CD4-positive, alpha-beta T cell treated with Interleukin-10 for 1 hour (primary cell): ENCODE data around the gene PLA2G2D.

Experiments used
- DNase-seq: peaks from one replicate; pipeline ENCODE4 v3.0.0-alpha.2; 2020

The PLA2G2D gene

GRCh38 chr1:20119347-20119746 is at the start of gene PLA2G2D:
PLA2G2D (minus strand) TSS chr1:20119536; CDS start chr1:20119498, 38 bp downstream.
- DNase-seq = no peak

DNA sequence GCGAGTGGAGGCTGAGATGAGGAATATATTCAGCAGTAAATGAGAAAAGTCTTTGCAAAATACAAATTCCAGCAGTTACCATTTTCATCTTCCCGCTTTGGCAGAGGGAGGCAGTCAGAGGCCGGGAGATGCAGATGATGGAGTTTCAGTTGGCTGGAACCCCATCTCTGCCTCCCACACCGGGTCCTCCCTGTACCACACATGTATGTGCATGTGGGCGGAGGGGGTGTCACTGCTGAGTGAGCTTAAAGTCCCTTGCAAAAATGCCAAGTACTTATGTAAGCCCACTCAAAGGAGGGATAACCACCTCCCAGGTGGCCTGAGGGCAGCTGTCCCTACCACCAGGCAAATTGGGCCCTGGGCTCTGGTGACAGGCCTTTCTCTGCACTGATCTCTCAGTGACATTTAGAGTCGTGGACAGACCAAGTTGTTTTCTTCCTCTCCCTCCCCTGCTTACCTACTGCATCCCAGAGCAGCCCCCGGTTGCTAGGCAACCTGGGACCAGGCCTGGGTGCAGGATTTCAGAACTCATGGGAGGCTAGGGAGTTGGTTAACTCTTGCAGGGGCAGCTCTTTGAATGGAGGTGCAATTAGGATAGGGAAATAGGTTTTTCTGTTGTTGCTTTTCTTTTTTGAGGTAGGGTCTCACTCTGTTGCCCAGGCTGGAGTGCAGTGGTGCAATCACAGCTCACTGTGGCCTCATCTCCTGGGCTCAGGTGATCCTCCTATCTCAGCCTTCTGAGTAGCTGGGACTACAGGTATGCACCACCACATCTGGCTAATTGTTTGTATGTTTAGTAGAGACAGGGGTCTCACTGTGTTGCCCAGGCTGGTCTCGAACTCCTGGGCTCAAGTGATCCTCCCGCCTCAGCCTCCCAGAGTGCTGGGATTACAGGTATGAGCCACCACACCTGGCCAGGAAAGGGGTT is 49.5 kb upstream of the PLA2G2D start:
- no peak for DNase-seq

DNA sequence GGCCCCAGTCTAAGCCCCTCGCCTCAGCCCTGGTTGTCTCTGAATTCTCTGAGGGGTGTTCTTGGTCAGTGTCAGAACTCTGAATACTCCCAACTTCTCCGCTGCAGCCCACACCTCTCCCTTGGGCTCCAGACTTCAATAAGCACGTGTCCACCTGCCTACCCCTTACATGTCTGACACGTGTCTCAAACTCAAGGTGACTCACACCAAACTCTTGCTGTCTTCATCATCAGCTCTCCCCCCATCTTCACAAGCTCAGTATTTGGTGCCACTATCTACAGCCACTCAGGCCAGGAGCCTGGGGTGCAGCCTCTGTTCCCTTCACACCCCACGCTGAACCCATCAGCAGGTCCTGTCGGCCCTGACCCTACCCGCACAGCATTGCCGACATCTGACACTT is 47.8 kb upstream of the PLA2G2D start:
- DNase-seq = no peak

DNA sequence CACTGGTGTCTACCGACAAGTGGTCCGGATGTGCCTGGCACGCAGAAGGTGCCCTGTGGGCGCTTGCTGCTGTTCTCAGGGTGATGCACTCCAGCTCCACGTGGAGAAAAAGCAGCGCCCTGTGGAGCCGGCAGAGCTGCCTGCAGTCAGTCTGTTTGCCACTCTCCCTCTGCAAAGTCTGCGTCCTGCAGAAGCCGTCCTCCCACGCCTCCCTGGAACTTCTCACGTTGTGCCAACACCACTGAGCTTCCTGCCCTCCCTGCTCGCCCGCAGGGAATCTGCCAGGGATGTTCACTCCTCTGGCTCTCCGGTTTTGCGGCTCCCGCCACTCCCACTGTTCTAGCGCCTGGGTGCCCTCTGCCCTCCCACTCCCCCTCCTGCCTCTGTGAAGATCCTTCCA is 46.7 kb upstream of the PLA2G2D start:
- DNase-seq = no peak

DNA sequence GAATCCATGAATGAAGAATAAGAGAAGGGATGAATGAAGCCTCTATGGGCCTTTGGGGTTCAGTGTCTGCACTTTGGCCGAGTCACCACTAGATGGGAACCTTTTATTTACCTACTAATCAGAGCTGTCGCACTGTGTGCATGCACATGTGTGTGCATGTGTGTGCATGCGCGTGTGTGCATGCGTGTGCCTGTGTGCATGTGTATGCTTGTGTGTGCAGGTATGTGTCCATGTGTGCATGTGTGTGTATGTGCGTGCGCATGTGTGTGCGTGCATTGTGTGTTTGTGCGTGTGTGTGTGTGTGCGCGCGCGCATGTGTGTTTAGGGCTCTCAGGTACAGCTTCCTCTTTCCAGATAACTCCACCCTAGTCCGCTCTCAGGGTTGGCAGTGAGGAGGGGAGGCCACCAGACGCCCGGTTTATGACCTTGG is 46.2 kb upstream of the PLA2G2D start:
- no peak for DNase-seq

DNA sequence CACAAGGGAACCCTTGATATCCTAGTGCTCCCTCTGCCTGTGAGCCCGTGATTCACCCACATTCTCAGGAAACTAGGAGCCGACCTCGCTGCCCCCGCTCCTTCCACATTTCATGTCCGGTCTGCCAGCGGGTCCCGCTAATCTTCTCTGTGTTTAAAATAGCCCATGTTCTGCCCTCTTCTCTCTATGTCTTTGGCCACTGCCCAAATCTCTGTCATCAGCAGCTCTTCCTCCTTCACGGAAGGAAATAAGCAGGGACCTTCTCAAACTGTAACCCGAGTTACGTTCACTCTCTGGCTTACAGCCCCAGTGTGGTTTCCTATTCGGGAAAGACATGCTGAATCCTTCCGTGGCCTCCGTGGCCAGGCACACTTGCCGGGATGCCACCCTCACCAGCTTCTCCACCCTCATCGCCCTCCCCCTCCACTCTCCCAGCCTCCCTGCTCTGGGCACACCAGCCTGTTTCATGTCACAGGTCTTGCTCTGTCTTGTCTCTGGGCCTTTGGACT is 45.4 kb upstream of the PLA2G2D start:
- DNase-seq = no peak

DNA sequence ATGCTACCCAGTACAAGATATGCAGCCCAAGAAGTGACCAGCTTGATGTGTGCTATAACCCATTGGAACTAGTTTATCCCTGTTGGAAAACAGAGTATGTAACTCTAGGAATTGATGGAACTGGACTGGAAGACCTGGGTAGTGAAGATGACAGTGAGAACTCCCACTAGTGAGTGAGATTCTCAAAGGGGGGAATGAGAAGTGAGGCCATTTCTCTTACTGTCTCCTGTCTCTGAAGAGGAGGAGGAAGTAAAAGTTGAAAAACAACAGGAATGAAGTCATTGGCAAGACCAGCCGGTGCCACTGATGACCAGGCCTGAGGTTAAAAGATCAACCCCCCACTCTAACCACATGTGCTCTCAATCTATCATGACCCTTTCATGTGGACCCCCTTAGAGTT is 40.7 kb upstream of the PLA2G2D start:
- no peak for DNase-seq

DNA sequence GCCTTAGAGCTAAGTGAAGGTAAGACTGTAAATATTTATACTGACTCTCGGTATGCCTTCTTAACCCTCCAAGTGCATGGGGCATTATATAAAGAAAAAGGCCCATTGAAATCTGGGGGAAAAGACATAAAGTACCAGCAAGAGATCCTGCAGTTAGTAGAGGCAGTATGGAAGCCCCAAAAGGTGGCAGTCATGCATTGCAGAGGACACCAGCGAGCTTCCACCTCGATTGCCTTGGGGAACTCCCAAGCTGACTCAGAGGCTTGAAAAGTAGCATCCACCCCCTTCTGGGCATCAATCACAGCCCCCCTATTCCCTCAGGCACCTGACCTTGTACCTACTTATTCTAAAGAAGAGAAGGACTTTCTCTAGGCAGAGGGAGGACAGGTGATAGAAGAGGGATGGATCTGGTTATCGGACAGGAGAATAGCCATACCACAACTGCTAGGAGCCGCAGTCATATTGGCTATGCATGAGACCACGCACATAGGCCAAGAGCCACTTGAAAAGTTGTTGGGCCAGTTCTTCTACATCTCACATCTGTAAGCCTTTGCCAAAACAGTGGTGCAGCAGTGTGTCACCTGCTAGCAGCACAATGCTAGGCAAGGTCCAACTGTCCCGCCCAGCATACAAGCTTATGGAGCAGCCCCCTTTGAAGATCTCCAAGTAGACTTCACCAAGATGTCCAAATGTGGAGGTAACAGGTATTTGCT is 39.2 kb upstream of the PLA2G2D start:
- DNase-seq = no peak

GRCh38 chr1:20154301-20154831 is 35.0 kb upstream of the PLA2G2D start:
- DNase-seq = no peak

GRCh38 chr1:20153000-20153418 is 33.7 kb upstream of the PLA2G2D start:
- no peak for DNase-seq

DNA sequence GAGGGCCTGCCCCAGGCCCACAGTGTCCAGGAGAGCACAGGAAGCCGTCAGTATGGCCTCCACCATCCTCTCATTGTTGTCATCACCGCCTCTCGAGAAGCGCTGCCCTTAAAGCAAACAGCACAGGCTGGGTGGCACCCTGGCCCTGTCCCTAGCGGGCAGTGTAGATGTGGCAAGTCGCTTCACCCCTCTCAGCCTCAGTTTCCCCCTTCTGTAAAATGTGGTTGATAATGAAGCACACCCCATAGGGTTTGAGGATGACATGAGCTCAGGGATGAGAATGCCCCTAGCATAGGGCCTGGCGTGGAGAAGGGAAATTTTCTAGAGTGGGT is 33.2 kb upstream of the PLA2G2D start:
- no peak for DNase-seq

- peak; percentile 79 for DNase-seq
These were observed 32.7 kb upstream of the PLA2G2D start for GRCh38 chr1:20151906-20152598.

GRCh38 chr1:20150969-20151368 is 31.6 kb upstream of the PLA2G2D start:
- DNase-seq = no peak

- no peak for DNase-seq
These were observed 31.0 kb upstream of the PLA2G2D start for GRCh38 chr1:20150326-20150705.

- no peak for DNase-seq
These were observed 30.4 kb upstream of the PLA2G2D start for GRCh38 chr1:20149601-20150325.

GRCh38 chr1:20148571-20149500 is 29.5 kb upstream of the PLA2G2D start:
- DNase-seq = no peak

DNA sequence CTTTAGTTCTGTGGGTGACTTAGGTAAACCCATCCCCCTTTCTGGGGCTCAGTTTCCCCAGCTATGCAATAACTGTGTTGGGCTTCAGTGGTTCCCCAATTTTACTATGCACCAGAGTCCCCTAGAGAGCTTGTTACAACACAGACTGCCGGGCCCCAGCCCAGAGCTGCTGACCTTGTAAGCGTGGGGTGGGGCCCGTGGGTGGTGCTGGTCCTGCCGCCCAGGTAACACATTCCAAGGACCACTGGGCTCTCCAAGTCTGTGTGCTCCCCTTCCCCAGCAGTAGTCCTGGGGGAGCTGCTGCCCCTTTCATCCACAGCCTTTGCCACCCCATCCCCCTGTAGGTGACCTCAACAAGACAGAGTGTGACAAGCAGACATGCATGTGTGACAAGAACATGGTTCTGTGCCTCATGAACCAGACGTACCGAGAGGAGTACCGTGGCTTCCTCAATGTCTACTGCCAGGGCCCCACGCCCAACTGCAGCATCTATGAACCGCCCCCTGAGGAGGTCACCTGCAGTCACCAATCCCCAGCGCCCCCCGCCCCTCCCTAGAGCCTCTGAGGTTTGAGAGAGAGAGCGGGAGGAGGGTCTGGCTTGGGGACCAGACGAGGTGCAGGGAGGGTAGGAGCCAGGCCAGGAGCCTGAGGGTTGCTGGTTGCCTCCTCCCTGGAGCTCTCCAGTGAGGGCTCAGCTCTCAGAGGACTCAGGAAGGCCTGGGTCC is 28.7 kb upstream of the PLA2G2D start:
- DNase-seq = no peak

GRCh38 chr1:20143734-20144565 is 24.6 kb upstream of the PLA2G2D start:
- no peak for DNase-seq

DNA sequence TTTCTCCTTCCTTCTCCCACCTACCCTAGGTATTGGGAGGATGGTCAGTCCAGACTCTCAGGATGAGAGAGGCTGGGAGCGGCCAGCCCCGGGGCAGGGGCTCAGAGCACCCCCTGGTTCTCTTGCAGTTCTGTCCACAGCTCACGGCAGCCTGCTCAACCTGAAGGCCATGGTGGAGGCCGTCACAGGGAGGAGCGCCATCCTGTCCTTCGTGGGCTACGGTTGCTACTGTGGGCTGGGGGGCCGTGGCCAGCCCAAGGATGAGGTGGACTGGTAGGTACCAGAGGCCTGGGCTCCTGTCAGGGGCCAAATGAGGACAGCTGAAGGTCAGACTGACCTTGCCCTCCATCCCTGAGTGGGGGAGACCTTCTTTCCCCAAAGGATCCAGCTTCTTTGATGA is 24.0 kb upstream of the PLA2G2D start:
- DNase-seq = no peak
